HG03196 (cell line): ENCODE data around the gene LRWD1.
"Not testable (repeated sequence)": the region's sequence is repeated elsewhere in the genome, so short reads cannot be mapped to it uniquely, and the experiment has no call there.

Source experiments
- ATAC-seq: cut with Tn5 transposase; IDR thresholded peaks from one replicate; pipeline ENCODE4 v1.9.1; 2021; ENCODE audit not compliant: unreplicated experiment

The LRWD1 gene

DNA sequence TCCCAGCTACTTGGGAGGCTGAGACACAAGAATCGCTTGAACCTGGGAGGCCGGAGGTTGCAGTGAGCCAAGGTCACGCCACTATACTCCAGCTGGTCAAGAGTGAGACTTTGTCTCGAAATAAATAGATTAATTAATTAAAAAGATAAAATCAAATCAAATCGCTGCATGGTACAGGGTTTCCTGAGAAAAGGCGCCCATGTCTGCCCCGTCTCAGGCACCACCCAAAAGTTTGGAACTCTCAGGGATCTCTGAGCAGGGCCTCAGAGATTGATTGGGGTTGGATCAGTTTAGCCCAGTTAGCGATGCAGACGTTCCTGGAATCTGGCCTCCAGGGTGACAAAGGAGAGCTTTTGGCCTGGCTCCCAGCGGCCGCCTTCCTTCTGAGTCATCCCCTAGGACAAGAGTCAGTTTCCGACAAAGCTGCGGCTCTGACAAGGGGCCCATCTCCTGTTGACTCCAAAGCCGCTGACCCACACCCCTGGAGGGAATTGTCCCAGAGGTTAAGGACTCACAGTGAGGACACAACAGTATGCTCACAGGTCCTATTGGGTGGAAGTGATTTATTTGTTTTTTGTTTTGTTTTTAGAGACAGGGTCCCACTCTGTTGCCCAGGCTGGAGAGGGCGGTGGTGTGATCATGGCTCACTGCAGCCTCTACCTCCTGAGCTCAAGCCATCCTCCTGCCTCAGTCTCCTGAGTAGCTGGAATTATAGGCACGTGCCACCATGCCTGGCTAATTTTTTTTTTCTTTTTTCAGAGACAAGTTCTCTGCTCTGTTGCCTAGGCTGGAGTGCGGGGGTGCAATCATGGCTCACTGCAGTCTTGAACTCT lies 24.6 kb upstream of the LRWD1 start:
- ATAC-seq: no peak

DNA sequence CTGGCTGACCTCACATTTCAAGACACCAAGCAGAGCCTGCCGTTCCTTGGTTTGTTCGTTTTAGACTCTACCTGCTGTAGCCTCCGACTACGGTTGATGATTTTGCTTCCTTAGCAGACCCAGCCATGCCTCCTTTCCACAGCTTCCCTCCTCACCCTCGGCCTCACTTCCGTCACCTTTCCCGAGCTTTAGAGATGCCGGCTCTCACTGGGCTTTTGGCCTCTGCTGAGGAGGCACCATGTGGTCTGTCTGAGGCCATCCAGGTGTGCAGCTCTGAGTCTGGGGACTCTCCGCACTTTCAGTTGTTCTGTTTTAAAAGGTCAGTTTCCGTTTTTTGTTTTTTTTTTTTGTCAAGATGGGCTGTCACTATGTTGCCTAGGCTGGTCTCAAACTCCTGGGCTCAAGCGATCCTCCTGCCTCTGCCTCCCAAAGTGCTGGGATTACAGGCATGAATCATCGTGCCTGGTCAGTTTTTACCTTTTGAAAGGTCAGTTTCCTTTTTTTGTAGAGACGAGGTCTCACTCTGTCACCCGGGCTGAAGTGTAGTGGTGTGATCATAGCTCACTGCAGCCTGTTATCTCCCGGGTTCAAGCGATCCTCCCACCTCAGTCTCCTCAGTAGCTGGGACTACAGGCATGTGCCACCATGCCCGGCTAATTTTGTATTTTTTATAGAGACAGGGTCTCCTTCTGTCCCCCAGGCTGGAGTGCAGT lies 19.7 kb upstream of the LRWD1 start:
- peak; percentile 38 for ATAC-seq

DNA sequence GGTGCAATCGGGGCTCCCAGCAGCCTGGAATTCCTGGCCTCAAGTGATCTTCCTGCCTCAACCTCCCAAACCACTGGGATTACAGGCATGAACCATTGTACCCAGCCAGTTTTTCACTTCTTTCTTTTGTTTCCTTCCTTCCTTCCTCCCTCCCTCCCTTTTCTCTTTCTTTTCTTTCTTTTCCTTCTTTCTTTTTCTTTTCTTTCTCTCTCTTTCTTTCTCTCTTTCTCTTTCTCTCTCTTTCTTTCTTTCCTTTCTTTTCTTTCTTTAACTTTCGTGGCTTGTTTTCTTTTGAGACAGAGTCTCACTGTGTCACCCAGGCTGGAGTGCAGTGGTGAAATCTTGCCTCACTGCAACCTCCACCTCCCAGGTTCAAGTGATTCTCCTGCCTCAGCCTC lies 19.1 kb upstream of the LRWD1 start:
- no peak for ATAC-seq

DNA sequence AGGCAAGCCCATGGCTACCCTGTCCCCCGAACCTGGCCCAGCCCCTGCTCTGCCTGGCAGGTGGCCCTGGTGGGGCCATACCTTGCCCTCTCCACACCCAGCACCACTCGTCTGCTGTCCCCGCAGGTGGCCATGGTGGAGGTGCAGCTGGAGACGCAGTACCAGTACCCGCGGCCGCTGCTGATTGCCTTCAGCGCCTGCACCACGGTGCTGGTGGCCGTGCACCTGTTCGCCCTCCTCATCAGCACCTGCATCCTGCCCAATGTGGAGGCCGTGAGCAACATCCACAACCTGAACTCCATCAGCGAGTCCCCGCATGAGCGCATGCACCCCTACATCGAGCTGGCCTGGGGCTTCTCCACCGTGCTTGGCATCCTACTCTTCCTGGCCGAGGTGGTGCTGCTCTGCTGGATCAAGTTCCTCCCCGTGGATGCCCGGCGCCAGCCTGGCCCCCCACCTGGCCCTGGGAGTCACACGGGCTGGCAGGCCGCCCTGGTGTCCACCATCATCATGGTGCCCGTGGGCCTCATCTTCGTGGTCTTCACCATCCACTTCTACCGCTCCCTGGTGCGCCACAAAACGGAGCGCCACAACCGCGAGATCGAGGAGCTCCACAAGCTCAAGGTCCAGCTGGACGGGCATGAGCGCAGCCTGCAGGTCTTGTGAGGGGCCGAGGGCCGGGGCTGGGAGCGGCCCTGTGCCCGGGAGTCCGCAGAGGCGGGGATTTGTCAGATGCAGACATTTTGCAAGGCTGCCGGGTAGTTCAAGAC lies 18.2 kb upstream of the LRWD1 start:
- ATAC-seq: no peak

DNA sequence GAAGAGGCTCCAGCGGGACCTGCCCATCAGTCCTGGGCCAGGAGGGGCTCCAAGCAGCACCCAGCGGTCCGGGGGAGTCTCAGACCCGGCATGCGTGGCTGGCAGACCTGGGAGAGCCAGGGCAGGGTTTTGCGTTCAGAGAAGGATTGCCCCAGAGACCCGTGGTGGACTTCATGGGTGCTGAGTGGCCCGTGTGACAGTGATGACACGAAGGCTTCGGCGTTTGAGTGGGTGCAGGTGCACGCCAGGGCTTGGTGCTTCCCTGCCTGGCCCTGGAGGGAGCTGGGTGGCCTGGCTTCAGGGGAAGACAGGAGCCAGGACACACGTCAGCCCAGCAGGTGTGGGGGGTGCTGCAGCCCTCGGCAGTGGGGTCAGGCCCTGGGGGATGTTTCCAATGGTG lies 17.5 kb upstream of the LRWD1 start:
- no peak for ATAC-seq

DNA sequence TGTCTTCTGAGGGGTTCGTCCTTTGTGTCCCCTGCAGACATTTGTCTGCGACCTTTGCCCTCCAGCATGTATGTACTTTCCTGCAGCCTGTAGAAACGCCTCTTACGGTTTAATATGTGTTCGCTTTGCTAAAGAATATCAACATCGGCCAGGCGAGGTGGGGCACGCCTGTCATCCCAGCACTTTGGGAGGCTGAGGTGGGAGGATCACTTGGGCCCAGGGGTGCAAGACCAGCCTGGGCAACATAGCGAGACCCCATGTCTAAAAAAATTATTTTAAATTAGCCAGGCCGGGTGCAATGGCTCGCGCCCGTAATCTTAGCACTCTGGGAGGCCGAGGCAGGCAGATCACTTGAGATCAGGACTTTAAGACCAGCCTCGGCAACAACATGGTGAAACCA lies 15.6 kb upstream of the LRWD1 start:
- no peak for ATAC-seq

DNA sequence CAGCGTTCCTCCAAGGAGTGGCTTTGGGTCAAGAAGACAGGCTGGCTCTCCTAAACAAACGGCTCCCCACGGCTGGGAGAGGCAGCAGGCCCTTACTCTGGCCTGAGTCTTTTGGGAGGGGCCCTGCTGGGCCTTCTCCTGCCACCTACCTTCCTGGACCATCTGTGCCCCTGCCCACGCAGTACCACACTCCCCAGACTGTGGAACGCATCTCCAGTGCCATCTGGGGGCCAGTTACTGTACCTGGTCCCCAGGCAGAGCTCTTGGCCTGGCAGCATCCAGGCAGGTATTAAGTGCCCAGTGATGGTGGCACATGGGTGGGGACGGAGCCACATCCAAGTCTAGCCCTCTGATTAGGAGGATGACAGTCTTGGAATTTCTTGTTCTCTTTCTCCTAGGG lies 14.5 kb upstream of the LRWD1 start:
- no peak for ATAC-seq

DNA sequence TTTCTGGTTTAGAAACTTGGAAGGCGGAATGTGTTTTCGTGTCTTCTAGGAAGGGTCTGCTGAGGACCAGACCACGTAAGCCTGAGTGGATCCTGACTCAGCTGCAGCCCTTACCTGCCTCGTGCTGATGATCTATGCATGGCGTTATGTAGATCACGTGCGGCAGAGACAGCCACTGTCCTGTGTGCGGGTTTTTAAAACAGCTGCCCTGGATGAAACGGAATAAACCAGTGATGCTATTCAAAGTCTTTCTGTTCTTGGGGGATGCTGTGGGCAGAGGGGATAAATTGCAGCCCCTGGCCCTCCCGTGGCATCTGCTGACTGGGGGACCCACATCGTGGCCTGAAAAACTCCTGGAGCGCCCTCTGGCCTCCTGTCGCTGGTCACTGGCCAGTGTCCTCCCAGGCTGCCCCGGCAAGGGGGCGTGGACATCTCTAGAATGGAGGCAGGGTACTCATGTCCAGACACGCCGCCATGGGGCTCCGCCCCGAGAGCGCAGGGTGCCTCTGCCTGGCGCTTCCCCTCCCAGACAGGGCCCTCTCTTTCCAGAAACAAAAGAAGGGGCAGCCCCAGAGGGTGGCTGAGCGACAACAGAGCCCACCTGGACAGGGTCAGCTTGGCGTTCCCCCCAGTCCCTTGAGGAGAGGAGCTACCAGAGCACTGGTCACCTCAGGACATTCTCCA lies 13.3 kb upstream of the LRWD1 start:
- ATAC-seq: no peak

DNA sequence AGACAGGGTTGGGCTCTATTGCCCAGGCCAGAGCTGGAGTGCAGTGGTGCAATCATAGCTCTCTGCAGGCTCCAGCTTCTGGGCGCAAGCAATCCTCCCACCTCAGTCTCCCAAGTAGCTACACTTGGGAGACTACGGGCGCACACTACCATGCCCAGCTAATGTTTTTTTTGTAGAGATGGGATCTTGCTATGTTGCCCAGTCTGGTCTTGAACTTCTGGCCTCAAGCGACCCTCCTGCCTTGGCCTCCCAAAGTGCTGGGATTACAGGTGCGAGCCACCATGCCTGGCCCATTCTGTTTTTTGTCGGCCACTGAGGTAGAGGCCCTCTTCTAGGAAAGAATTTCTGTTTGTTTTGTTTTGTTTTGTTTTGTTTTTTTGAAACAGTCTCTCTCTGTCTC lies 12.3 kb upstream of the LRWD1 start:
- ATAC-seq: no peak

DNA sequence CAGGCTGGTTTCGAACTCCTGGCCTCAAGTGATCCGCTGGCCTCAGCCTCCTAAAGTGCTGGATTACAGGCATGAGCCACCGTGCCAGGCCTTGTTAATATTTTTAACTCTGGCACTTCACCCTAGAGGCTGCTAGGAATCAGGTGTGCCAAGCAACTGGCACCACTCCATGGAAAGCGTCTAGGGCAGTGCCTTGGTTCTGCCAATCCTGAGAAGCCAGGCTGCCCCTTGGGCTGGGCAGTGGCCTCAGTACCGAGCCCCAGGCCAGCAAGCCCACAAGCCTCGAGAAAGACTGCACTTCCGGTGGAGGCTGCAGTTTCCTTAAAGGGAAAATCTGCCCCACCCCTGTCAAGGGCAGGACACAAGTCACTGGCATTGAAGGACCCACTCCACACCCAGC lies 11.5 kb upstream of the LRWD1 start:
- no peak for ATAC-seq

DNA sequence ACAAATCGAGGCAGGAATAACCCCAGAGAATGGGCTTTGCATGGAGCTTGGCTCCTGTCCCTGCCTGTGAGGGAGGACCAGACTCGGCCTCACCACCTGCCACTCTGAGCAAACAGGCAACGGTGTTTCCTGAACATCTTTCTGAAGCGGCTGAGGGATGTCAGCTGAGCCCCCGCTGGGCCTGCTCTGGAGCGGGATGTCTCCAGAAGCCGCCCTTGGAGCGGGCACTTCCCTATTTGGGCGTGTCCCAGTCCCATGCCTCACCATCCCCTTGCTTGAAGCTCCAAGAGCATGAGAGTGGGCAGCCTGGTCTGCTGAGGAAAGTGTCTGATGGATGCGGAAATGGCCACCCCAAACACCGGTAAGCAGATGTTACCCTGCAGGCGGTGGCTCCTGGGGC lies 10.3 kb upstream of the LRWD1 start:
- ATAC-seq: no peak

DNA sequence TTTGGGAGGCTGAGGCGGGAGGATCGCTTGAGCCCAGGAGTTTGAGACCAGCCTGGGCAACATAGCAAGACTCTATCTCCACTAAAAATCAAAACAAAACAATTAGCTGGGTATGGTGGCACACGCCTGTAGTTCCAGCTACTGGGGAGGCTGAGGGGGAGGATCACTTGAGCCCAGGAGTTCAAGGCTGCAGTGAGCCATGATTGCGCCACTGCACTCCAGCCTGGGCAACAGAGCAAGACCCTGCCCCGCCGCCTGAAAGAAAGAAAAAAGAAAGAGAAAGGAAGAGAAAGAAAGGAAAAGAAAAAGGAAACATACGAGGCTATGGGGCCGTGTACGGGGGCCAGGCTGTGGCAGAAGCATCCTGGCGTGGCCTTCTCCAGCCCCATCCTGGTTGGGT lies 9.9 kb upstream of the LRWD1 start:
- ATAC-seq: not testable (repeated sequence)

DNA sequence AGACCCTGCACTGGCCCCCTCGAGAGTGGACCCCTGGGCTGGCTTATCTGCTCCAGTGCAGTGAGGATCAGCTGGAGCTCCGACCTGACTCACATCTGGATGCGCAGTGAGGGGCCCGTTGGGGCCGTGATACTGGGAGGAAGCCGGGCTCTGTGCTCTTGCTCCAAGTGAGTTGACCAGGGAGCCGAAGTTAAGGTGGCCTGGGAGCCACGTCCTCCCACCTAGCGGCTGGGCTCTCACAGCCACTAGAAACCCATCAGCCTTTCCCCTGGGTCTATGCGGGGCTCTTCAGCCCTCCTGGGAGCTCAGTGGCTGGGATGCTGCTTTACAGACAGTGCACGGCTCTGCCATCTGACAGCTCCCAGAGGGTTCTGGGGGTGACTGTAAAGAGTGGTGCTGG lies 9.2 kb upstream of the LRWD1 start:
- ATAC-seq: no peak

DNA sequence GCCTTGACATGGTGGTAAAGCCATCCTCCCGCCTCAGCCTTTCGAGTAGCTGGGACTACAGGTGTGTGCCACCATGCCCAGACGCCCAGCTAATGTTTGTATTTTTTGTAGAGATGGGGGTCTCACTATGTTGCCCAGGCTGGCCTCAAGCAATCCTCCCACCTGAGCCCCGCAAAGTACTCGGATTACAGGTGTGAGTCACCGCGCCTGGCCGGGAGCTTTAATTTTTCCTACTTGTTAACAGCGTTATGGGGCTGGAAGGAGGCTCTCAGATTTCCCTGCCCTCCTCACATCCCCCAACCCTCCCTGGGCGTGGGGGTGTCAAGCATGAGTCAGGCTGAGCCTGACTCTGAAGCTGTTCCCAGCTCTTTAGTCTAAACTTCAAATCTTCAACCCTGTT lies 8.5 kb upstream of the LRWD1 start:
- ATAC-seq: no peak

DNA sequence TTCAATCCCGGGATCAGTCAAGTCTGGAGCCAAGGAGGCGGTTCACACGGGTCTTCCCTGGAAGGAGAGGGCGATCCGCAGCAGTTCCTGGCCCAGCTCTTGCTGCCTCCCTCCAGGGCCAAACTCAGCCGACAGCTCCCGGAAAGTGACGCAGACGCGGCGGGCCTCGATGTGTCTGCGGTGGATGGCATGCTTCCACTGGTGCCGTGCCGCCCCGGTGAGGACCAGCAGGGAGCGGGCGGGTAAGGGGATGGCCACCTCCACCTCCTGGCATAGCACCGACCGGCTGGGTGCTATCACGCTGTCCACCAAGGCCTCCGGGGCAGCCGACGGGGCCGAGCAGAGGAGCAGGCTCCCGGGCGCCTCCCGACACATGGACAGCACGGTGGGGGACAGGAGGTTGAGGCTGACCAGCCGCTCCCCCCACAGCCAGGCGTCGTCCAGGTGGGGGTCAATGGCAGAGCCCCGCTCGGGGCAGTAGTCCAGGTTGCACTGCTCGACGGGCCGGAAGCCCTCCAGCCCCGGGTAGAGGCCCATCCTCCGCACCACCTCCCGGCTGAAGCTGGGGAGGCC lies 7.3 kb upstream of the LRWD1 start:
- ATAC-seq: no peak

DNA sequence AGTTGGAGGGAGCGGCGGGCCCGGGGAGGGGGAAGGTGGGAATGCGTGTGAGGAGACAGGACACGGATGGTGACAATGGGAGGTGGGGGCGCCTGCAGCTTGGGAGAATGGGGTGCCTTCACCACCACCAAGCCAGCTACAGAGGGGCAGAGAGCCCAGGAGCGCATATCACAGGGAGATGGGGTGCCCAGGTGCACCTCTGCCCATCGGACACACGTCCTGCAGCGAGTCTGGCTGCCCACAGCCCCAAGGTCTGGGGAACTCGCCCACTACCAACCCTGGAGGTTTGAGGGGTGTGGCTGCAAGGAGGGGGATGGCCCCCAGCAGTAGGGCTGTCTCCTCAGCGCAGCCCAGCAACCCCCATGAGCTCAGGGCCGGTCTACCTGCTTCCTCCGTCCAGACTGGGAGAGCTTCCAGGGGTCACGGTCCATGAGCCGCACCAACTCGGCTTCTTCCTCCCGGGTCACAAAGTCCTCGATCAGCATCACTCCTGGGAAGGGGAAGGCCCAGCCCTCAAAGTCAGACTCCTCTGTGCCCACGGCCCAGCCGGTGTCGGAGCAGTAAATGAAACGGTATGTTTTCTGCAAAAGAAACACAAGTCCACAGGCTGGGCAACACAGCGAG lies 5.5 kb upstream of the LRWD1 start:
- no peak for ATAC-seq

DNA sequence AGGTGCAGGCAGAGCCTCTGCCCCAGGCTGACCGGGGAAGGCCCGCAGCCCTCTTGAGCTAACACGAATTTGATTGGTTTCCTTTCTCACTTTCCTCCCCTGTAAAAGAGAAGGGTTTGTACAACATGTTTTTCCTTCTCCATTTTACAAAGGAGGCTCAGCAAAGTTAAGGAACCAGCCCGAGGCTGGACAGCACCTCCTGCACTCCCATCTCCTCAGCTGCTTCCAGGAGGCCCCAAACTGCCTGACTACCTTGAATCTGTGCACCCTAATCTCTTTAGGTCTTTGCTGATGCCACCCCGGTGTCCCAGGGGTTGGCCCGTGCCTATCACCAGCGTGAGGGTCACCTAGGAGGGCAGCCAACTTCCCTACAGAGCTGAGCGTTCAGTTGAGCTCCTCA lies 4.3 kb upstream of the LRWD1 start:
- ATAC-seq: no peak

DNA sequence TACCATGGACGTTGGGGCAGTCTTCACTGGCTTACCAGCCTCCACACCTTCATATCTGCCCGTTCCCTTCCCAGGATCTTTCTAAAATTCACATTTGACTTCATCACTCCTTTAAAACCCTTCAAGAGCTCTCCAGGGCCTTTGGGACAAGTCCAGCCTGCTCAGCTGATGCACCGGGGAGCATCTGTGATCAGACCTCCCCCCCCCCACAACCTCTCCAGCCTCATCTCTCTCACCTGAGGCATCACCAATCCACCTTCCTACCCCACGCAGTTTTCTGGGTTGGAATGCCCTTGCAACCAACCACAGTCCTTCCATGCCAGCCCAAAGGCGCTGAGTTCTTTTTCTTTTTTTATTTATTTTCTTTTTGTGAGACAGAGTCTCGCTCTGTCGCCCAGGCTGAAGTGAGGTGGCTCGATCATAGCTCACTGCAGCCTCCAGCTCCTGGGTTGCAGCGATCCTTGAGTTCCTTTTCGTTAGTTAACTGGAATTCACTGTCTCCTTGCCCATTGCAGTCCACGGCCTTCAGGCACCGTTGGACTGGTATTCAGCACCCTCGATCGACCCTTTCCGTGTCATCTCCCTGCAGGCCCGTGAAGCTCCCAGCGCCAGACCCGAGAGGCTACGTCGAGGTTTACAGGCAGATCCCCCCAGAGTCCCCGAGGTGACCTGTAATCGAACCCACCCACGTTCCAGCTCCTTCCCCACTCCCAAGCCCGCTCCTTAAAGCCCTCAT lies 775 bp upstream of the LRWD1 start:
- ATAC-seq: no peak

DNA sequence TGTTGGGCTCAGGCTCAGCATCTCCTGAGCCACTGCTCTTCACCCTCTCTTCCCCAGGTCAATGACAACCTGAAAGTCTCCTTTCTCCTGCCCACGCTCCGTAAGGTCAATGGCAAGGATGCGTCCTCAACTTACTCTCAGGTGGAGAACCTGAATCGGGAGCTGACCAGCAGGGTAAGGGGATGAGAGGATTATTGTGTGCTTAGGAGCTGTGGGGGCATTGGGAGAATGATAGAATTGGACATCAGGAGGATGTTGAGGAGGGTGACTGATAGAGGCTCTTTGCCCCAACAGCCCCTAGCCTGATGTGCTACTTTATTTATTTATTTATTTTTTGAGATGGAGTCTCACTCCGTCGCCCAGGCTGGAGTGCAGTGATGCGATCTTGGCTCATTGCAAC lies 1.3 kb downstream of the LRWD1 start:
- no peak for ATAC-seq
